ENCODE results near the gene OMP.

Gene OMP

DNA sequence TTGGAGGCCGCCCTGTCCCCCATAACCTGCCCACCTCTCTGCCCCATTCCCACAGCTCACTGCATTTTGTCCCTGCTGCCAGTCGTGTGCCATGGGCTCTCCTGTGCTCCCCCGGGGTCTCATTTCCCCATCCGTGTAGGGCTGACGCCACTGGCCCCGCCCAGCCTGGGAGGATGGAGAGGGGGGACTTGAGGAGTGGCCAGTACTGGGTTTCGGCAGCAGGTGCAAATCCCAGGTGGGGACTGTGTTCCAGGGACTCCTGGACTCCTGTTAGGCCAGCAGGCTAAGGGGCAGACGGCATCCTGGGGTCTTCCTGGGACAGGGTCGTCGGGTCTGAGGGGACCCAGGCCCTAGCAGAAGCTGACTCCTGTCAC is 24.2 kb downstream of the OMP start:
- DNase-seq (ENCODE audit: low read depth): no peak
- TF ChIP-seq, protein P1, sequence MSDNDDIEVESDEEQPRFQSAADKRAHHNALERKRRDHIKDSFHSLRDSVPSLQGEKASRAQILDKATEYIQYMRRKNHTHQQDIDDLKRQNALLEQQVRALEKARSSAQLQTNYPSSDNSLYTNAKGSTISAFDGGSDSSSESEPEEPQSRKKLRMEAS (IDR thresholded peaks at IDR 0.05; ENCODE audit: low read depth, low read length): no peak
- TF ChIP-seq, protein P2, sequence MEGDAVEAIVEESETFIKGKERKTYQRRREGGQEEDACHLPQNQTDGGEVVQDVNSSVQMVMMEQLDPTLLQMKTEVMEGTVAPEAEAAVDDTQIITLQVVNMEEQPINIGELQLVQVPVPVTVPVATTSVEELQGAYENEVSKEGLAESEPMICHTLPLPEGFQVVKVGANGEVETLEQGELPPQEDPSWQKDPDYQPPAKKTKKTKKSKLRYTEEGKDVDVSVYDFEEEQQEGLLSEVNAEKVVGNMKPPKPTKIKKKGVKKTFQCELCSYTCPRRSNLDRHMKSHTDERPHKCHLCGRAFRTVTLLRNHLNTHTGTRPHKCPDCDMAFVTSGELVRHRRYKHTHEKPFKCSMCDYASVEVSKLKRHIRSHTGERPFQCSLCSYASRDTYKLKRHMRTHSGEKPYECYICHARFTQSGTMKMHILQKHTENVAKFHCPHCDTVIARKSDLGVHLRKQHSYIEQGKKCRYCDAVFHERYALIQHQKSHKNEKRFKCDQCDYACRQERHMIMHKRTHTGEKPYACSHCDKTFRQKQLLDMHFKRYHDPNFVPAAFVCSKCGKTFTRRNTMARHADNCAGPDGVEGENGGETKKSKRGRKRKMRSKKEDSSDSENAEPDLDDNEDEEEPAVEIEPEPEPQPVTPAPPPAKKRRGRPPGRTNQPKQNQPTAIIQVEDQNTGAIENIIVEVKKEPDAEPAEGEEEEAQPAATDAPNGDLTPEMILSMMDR (IDR thresholded peaks at IDR 0.05; ENCODE audit: low read depth, low read length): no peak
- no peak for TF ChIP-seq MYC (IDR thresholded peaks at IDR 0.05; ENCODE audit: low read depth, low read length)
- no peak for TF ChIP-seq POLR2A (IDR thresholded peaks at IDR 0.05; ENCODE audit: extremely low read depth, insufficient read length)
- no peak overlapping the region for H3K4me3 ChIP-seq (ENCODE audit: low read depth, low read length)

DNA sequence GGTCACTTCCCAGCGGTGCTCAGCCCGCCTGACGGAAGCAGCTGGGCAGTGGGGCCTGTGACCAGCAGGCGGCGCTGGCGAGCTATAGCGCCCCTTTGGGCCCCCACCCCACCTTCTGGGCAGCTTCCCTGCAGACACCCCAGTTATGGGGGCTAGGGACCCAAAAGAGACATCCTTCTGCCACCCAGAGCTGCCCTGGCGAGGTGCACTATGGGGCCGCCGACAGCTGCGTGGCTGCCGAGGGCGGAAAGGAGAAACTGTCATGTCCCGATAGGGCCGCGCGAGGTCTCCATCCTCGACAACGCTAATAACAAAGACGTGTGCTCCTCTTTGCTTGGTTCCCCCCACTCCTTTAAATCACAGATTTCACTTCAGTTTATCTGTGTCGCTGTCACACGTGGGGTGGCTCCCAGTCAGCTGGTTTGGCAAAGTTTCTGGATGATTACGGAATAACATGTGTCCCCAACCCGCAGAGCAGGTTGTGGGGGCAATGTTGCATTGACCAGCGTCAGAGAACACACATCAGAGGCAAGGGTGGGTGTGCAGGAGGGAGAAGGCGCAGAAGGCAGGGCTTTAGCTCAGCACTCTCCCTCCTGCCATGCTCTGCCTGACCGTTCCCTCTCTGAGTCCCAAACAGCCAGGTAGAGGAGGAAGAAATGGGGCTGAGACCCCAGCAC is 24.7 kb downstream of the OMP start:
- peak; percentile 53 for DNase-seq (ENCODE audit: low read depth)
- TF ChIP-seq, protein P2 (IDR thresholded peaks at IDR 0.05; ENCODE audit: low read depth, low read length): peak; percentile 98
- TF ChIP-seq POLR2A (IDR thresholded peaks at IDR 0.05; ENCODE audit: extremely low read depth, insufficient read length): no peak
- TF ChIP-seq, protein P1 (IDR thresholded peaks at IDR 0.05; ENCODE audit: low read depth, low read length): 0 out of 2 replicates have a peak, but pooled peaks have one; percentile 8
- H3K4me3 ChIP-seq (ENCODE audit: low read depth, low read length): no peak overlapping the region

DNA sequence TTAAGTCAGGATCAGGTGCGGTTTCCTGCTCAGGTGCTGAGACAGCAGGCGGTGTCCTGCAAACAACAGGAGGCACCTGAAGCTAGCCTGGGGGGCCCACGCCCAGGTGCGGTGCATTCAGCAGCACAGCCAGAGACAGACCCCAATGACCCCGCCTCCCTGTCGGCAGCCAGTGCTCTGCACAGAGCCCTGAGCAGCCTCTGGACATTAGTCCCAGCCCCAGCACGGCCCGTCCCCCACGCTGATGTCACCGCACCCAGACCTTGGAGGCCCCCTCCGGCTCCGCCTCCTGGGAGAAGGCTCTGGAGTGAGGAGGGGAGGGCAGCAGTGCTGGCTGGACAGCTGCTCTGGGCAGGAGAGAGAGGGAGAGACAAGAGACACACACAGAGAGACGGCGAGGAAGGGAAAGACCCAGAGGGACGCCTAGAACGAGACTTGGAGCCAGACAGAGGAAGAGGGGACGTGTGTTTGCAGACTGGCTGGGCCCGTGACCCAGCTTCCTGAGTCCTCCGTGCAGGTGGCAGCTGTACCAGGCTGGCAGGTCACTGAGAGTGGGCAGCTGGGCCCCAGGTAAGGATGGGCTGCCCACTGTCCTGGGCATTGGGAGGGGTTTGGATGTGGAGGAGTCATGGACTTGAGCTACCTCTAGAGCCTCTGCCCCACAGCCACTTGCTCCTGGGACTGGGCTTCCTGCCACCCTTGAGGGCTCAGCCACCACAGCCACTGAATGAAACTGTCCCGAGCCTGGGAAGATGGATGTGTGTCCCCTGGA is 25.5 kb downstream of the OMP start, which contains the start of gene MYO7A:
Gene MYO7A, plus strand, starts transcription at position 327 of the 772 bp plus-strand sequence. CDS start 2,389 bp downstream, outside the sequence.
- no peak within 1 kb of the TSS for H3K4me3 ChIP-seq (ENCODE audit: low read depth, low read length)
- no peak for DNase-seq (ENCODE audit: low read depth)
- no peak for TF ChIP-seq MYC (IDR thresholded peaks at IDR 0.05; ENCODE audit: low read depth, low read length)
- TF ChIP-seq, protein P2 (IDR thresholded peaks at IDR 0.05; ENCODE audit: low read depth, low read length): no peak
- TF ChIP-seq, protein P1 (IDR thresholded peaks at IDR 0.05; ENCODE audit: low read depth, low read length): no peak
- TF ChIP-seq POLR2A (IDR thresholded peaks at IDR 0.05; ENCODE audit: extremely low read depth, insufficient read length): no peak

DNA sequence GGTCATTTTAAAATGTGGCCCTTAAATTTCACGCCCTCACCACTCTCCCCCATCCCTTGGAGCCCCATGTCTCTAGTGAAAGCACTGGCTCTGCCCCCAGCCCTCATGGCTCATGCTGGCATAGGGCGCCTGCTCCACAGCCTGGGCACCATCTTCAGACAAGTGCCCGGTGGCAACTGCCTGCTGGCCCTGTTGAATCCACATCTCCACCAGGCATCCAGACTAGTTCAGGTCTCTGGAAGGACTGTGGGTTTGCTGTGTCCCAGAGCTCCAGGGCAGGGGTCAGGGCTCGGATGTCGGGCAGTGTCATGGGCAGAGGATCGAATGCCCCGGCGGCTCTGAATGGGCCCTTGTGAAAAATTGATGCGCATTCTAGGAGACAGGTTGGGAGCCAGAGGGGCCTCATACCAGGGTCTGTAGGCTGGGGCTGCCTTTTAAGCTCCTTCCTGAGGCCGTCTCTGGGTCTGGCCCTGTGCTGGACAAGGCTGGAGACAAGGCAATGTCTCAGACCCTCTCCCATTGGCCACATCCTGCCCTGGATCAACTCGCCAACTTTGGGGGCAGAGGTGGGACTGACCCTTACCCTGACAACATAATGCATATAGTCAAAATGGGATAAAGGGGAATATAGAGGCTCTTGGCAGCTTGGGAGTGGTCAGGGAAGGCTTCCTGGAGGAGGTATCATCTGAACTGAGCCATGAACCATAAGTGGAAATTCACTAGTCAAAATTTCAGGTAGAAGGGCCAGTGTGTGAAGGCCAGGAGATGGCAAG is 26.6 kb downstream of the OMP start:
- TF ChIP-seq, protein P2 (IDR thresholded peaks at IDR 0.05; ENCODE audit: low read depth, low read length): no peak
- no peak for TF ChIP-seq POLR2A (IDR thresholded peaks at IDR 0.05; ENCODE audit: extremely low read depth, insufficient read length)
- TF ChIP-seq MYC (IDR thresholded peaks at IDR 0.05; ENCODE audit: low read depth, low read length): no peak
- TF ChIP-seq, protein P1 (IDR thresholded peaks at IDR 0.05; ENCODE audit: low read depth, low read length): no peak
- DNase-seq (ENCODE audit: low read depth): no peak
- H3K4me3 ChIP-seq (ENCODE audit: low read depth, low read length): no peak overlapping the region

DNA sequence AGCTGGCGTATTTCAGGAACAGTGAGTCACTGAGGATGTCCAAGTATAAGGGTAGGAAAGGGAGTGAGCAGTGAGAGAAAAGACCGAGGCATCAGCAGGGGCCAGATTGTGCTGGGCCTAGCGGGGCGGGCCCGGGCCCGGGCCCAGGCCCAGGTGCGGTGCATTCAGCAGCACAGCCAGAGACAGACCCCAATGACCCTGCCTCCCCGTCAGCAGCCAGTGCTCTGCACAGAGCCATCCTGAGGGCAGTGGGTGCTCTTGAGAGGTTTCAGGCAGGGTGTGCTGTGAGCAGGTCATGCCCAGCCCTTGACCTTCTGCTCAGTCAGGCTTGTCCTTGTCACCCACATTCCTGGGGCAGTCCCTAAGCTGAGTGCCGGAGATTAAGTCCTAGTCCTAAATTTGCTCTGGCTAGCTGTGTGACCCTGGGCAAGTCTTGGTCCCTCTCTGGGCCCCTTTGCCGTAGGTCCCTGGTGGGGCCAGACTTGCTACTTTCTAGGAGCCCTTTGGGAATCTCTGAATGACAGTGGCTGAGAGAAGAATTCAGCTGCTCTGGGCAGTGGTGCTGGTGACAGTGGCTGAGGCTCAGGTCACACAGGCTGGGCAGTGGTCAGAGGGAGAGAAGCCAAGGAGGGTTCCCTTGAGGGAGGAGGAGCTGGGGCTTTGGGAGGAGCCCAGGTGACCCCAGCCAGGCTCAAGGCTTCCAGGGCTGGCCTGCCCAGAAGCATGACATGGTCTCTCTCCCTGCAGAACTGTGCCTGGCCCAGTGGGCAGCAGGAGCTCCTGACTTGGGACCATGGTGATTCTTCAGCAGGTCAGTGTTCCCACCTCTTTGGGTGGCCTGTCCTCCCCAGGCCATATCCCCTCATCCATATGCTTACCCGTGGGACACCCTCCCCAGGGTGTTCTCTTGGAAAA is 27.5 kb downstream of the OMP start:
- TF ChIP-seq, protein P2 (IDR thresholded peaks at IDR 0.05; ENCODE audit: low read depth, low read length): no peak
- no peak for TF ChIP-seq POLR2A (IDR thresholded peaks at IDR 0.05; ENCODE audit: extremely low read depth, insufficient read length)
- TF ChIP-seq MYC (IDR thresholded peaks at IDR 0.05; ENCODE audit: low read depth, low read length): no peak
- TF ChIP-seq, protein P1 (IDR thresholded peaks at IDR 0.05; ENCODE audit: low read depth, low read length): no peak

More for the DNA sequence above, 27.5 kb downstream of the OMP start:
- H3K4me3 ChIP-seq (ENCODE audit: low read depth, low read length): no peak overlapping the region
- DNase-seq (ENCODE audit: low read depth): no peak
